ENCODE results near the gene FOXE1. TPM values are rescaled to one million over a fixed set of nuclear protein-coding genes. Genes with fewer than 3 reads are reported as not detected.

The FOXE1 gene
- total and polyA plus RNA-seq, 12 donors = not detected

DNA sequence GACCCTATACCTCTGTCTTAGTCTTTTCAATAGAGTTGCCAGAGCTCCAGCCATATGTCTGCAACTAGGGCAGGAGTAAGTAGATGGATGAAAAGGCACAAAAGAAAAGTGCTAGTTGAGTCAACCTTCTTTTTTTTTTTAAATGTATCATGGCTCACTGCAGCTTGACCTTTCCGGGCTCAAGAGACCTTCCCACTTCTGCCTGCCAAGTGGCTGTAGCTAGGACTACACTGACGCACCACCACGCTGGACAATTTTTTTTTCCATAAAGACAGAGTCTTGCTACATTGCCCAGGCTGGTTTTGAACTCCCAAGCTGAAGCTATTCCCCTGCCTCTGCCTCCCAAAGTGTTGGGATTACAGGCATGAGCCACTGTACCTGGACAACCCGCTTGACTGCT lies 27.3 kb downstream of the FOXE1 start:
- ATAC-seq (peak in 1 of 8 donors; percentile 51), DNase-seq (no peak)
- Histone ChIP-seq H3K9me3 (no peaks in the 10 kb centered on the region), H3K27ac (no peak overlapping the region), H3K4me1 (peaks cover 0 to 16% (median 4%) of the 10 kb centered on the region in 9 donors), H3K36me3 (no peaks in the 10 kb centered on the region), H3K4me3 (no peak overlapping the region), H3K27me3 (no peaks in the 10 kb centered on the region)
- WGBS, 2 donors = 60 to 74% methylated on average over 4 of the region's 4 CpGs
- TF ChIP-seq, protein P1, sequence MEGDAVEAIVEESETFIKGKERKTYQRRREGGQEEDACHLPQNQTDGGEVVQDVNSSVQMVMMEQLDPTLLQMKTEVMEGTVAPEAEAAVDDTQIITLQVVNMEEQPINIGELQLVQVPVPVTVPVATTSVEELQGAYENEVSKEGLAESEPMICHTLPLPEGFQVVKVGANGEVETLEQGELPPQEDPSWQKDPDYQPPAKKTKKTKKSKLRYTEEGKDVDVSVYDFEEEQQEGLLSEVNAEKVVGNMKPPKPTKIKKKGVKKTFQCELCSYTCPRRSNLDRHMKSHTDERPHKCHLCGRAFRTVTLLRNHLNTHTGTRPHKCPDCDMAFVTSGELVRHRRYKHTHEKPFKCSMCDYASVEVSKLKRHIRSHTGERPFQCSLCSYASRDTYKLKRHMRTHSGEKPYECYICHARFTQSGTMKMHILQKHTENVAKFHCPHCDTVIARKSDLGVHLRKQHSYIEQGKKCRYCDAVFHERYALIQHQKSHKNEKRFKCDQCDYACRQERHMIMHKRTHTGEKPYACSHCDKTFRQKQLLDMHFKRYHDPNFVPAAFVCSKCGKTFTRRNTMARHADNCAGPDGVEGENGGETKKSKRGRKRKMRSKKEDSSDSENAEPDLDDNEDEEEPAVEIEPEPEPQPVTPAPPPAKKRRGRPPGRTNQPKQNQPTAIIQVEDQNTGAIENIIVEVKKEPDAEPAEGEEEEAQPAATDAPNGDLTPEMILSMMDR (IDR thresholded peaks at IDR 0.05) = no peak
- intact Hi-C loops (cut with DNase I) = no loop called here

DNA sequence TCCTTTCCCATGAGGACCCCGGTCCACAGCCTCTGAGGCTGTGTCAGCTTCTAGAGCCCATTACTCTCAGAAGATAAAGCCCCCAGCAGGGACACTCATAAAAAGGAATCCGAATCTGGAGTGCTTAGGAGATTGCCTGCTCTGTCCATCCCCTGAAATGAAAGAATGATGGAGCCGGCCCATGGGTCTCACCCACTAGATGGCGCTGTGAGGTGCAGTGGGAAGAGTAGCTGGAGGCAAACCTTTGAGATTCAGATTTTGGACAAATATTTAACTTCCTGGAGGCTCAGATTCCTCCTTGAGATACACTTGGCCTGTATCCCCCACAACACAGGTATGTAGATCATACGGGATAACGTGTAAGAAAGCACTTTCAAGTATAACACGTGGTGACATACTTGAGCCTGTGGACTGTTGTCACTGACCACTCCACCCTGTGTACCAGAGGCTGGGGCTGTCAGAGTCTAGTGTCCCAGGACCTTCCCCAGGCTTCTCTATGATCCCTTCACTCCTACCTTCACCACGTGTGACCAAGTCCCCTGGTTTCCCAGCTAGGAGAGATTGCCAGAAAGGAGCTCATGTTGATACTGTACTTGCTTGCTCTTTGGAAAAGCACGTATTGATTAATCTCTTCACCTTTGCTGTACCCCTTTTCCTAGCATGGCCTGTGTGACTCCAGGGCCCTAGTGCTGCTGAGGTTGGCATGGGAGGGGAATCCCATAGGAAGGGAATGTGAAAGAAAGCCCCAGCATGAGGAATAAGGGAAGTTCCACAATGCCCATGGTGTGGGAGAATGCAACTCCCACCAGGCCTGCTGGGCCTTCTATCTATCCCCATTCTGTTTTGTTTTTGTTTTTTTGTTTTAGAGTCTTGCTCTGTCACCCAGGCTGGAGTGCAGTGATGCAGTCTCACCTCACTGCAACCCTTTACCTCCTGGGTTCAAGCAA lies 37.2 kb downstream of the FOXE1 start:
- ATAC-seq = no peak
- no peaks in the 10 kb centered on the region for H3K4me1 ChIP-seq
- H3K9me3 ChIP-seq = peaks cover 0 to 21% (median 7%) of the 10 kb centered on the region in 11 donors
- H3K4me3 ChIP-seq = no peak overlapping the region
- peaks cover 0 to 25% (median 0%) of the 10 kb centered on the region in 7 donors for H3K27me3 ChIP-seq
- no peak overlapping the region for H3K27ac ChIP-seq
- intact Hi-C loops (cut with DNase I) = no loop called here
- peak in 1 of 2 donors; percentile 17 for DNase-seq
- TF ChIP-seq, protein P1 (IDR thresholded peaks at IDR 0.05) = peak in 8 of 9 donors; percentile 19 to 78 (median 46)
- no peaks in the 10 kb centered on the region for H3K36me3 ChIP-seq
- WGBS, 2 donors = 41% methylated on average over 9 of the region's 9 CpGs

DNA sequence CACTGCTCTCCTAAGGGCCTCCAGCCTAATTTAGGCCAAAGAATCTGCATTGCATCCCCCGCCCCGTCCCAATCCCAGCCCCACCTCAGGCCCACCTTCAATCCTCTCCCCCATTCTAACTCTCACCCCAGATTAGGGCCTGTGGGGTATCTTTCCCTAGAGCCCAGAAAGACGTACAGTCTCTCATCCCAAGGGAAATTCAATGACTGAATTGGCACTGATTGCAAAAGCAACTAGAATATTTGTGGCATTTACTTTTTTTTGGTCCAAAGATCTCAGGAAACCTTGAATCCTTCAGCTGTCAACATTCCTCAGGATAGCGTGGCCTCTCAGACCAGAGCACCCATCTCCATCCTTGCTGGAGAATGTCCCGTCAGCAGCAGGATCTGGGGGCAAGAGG lies 38.7 kb downstream of the FOXE1 start:
- 77 to 83% methylated on average over 5 of the region's 5 CpGs for WGBS, 2 donors
- intact Hi-C loops (cut with DNase I) = no loop called here

DNA sequence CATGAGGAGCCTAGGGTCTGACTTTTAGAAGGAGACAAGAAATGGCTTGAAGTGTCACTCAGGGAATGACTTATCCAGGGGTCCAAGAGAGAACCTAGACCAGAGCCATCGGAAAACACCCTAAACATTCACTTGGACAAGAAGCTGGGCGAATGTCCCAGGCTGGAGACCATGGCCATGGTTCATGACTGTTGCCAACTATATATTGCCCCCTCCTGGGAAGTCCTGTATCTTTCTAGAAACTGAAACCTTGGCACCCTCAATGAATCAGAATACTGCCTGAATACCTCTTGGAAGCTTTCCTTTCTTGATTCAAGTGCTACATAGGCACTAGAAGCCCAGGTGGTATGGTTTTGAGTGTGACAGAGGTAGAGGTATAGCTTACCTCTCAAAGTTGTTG lies 39.4 kb downstream of the FOXE1 start:
- Histone ChIP-seq H3K36me3 (peaks cover 0 to 8% (median 0%) of the 10 kb centered on the region in 9 donors), H3K27ac (no peak overlapping the region), H3K9me3 (peaks cover 0 to 21% (median 7%) of the 10 kb centered on the region in 11 donors), H3K27me3 (peaks cover 0 to 25% (median 0%) of the 10 kb centered on the region in 7 donors), H3K4me1 (no peaks in the 10 kb centered on the region), H3K4me3 (no peak overlapping the region)
- no peak for ATAC-seq
- intact Hi-C loops (cut with DNase I) = no loop called here
- 81 to 88% methylated on average over 2 of the region's 2 CpGs for WGBS, 2 donors
- TF ChIP-seq, protein P1 (IDR thresholded peaks at IDR 0.05) = no peak
- no peak for DNase-seq

More for the DNA sequence above, 38.7 kb downstream of the FOXE1 start:
- DNase-seq (no peak), ATAC-seq (no peak)
- H3K9me3 ChIP-seq = peaks cover 0 to 21% (median 7%) of the 10 kb centered on the region in 11 donors
- no peaks in the 10 kb centered on the region for H3K4me1 ChIP-seq
- H3K27ac ChIP-seq = no peak overlapping the region
- peaks cover 0 to 25% (median 0%) of the 10 kb centered on the region in 7 donors for H3K27me3 ChIP-seq
- TF ChIP-seq, protein P1 (IDR thresholded peaks at IDR 0.05) = no peak
- no peak overlapping the region for H3K4me3 ChIP-seq
- H3K36me3 ChIP-seq = peaks cover 0 to 4% (median 0%) of the 10 kb centered on the region in 9 donors

Data from heart right ventricle (tissue), 16 donors.